HEK293T (cell line): ENCODE data around the gene MFF.

ENCODE experiments used
- NFRKB ChIP-seq: fragments of 450-650 bp; IDR thresholded peaks from 2 replicates; pipeline ENCODE4 v1.6.1; 2016; ENCODE audit warnings: mild to moderate bottlenecking, moderate library complexity
- SUZ12 ChIP-seq: fragments of 450-650 bp; IDR thresholded peaks from 2 replicates; pipeline ENCODE4 v1.6.1; 2016; ENCODE audit warnings: mild to moderate bottlenecking

DNA sequence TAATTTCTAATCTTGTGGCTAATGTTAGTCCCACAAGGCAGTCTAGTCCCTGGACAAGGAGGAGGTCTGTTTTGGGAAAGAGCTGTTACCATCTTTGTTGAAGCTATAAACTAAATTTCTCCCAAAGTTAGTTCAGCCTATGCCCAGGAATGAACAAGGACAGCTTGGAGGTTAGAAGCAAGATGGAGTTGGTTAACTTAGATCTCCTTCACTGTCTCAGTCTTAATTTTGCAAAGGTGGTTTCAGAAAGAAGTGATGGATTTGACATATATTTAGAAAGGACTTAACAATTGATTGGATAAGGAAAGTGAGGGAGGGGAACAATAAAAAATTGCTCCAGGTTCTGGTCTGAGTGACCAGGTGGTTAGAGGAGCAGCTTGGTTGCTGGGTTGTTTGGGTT, 77.3 kb downstream of the MFF start:
- TF ChIP-seq SUZ12 (no peak), NFRKB (no peak)
